K562 (cell line): ENCODE results near the gene FBXO22.

Experiments
- ATF3 ChIP-seq, 2 experiments: fragments of 450-650 bp in 1 of 2; sonication (generic) in 1 of 2; formaldehyde crosslinking in 1 of 2; IDR thresholded peaks in 1 of 2; conservative IDR thresholded peaks in 1 of 2; 2 replicates each; pipeline versions ENCODE4 v1.6.1 to v1.8.1; 2016 to 2023; ENCODE audit warnings: mild to moderate bottlenecking in 2 of 2, moderate library complexity in 2 of 2, inconsistent platforms in 1 of 2, missing genetic modification reagents in 1 of 2
- RFX5 ChIP-seq: IDR thresholded peaks from 2 replicates; pipeline ENCODE4 v1.6.1; 2011; ENCODE audit warnings: low read depth, mild to moderate bottlenecking, improper control_type of control experiment, low read length
- SP2 ChIP-seq: IDR thresholded peaks from 2 replicates; pipeline ENCODE4 v1.6.1; 2011; ENCODE audit warnings: mild to moderate bottlenecking, low read depth, low read length, moderate library complexity; ENCODE audit not compliant: poor library complexity, severe bottlenecking; ENCODE audit errors: extremely low read depth

- TF ChIP-seq RFX5 = no peak
- no peak for TF ChIP-seq SP2
- TF ChIP-seq ATF3 (IDR thresholded peaks at IDR 0.05) = no peak
- TF ChIP-seq ATF3 (CRISPR knock-in tag; conservative IDR thresholded peaks at IDR 0.05) = no peak
Observed at GRCh38 chr15:75947092-75947491, 43.4 kb downstream of the FBXO22 start.
